Gastroesophageal sphincter (tissue), 3 donors: ENCODE results near the gene NRXN3.

Source experiments
- CTCF ChIP-seq, 4 experiments: fragments of 200-600 bp in 2 of 4; fragments of 450-650 bp in 2 of 4; sonication (generic) in 1 of 4; IDR thresholded peaks; one replicate each; pipeline ENCODE4 v1.5.1; 2017 to 2019; ENCODE audit warnings: antibody characterized with exemption in 4 of 4, mild to moderate bottlenecking in 2 of 4, moderate library complexity in 2 of 4
- EP300 ChIP-seq: sonication (generic); formaldehyde crosslinking; IDR thresholded peaks from one replicate; pipeline ENCODE4 v1.6.1; 2017; ENCODE audit warnings: antibody characterized with exemption, mild to moderate bottlenecking
- POLR2A ChIP-seq, 2 donors: fragments of 450-650 bp; IDR thresholded peaks; one replicate each; pipeline ENCODE4 v1.6.1; 2017; ENCODE audit warnings: antibody characterized with exemption in 2 of 2, mild to moderate bottlenecking in 2 of 2, moderate library complexity in 1 of 2
- POLR2AphosphoS5 ChIP-seq: sonication (generic); formaldehyde crosslinking; IDR thresholded peaks from one replicate; pipeline ENCODE4 v1.6.1; 2017; ENCODE audit warnings: antibody characterized with exemption

- no peak for TF ChIP-seq POLR2AphosphoS5
- no peak for TF ChIP-seq POLR2A (IDR thresholded peaks at IDR 0.05)
- TF ChIP-seq CTCF (IDR thresholded peaks at IDR 0.05): no peak
- TF ChIP-seq EP300: no peak
Observed at GRCh38 chr14:79588398-79588797, 1418.2 kb downstream of the NRXN3 start.
